CD4-positive, alpha-beta T cell (primary cell): ENCODE data around the gene ANGPTL5. TPM values are rescaled to one million over a fixed set of nuclear protein-coding genes. Genes with fewer than 3 reads are reported as not detected.

Source experiments
- ATAC-seq: fragments of 200-7000 bp; cut with Tn5 transposase; one replicate; pipeline ENCODE4 v1.10.0; 2022; ENCODE audit warnings: mild to moderate bottlenecking; ENCODE audit not compliant: poor library complexity
- CTCF ChIA-PET: fragments of 350-600 bp; sonication (Branson Sonifier 250); formaldehyde crosslinking; loops from one replicate; lab custom pipeline; 2021; ENCODE audit warnings: antibody characterized with exemption, inconsistent platforms; lab: Charles Lee
- POLR2A ChIA-PET: fragments of 350-600 bp; sonication (Branson Sonifier 250); formaldehyde crosslinking; loops from one replicate; lab custom pipeline; 2021; ENCODE audit warnings: antibody characterized with exemption, inconsistent platforms; lab: Charles Lee
- DNase-seq, 14 experiments: peaks; one replicate each; pipeline ENCODE4 v3.0.0-alpha.2; 2013 to 2020; ENCODE audit warnings: mixed read lengths in 2 of 14
- H3K27ac ChIP-seq, 2 donors: one replicate each; pipeline versions ENCODE4 v1.5.1 to v1.7.0; 2013; ENCODE audit warnings: low read length in 2 of 2, low read depth in 1 of 2, mild to moderate bottlenecking in 1 of 2
- H3K27me3 ChIP-seq, 2 experiments: 1 replicate in 1 of 2; 2 replicates in 1 of 2; pipeline versions ENCODE4 v1.6.1 to v1.7.0; 2013; ENCODE audit warnings: low read length in 2 of 2, control low read depth in 1 of 2, mild to moderate bottlenecking in 1 of 2, moderate library complexity in 1 of 2; ENCODE audit not compliant: insufficient read depth in 2 of 2, control insufficient read depth in 1 of 2
- H3K36me3 ChIP-seq: one replicate; pipeline ENCODE4 v1.6.1; 2013; ENCODE audit warnings: low read length, control low read depth; ENCODE audit not compliant: insufficient read depth
- H3K4me1 ChIP-seq: one replicate; pipeline ENCODE4 v1.6.1; 2013; ENCODE audit warnings: low read length, control low read depth; ENCODE audit not compliant: insufficient read depth
- H3K4me3 ChIP-seq: one replicate; pipeline ENCODE4 v1.5.1; 2013; ENCODE audit warnings: mild to moderate bottlenecking, low read length, moderate library complexity
- H3K9me3 ChIP-seq, 2 experiments: 1 replicate in 1 of 2; 2 replicates in 1 of 2; pipeline versions ENCODE4 v1.6.1 to v1.7.0; 2013; ENCODE audit warnings: low read length in 2 of 2, mild to moderate bottlenecking in 2 of 2, control low read depth in 1 of 2, moderate library complexity in 1 of 2; ENCODE audit not compliant: control insufficient read depth in 1 of 2, insufficient read depth in 1 of 2
- H3K27ac Mint-ChIP-seq: one replicate; pipeline ENCODE4 v1.8.0; 2020; ENCODE audit warnings: mixed read lengths
- H3K27me3 Mint-ChIP-seq: one replicate; pipeline ENCODE4 v1.8.0; 2021; ENCODE audit warnings: mixed read lengths
- H3K36me3 Mint-ChIP-seq: one replicate; pipeline ENCODE4 v1.8.0; 2021; ENCODE audit warnings: low read depth, mixed read lengths
- H3K4me1 Mint-ChIP-seq: one replicate; pipeline ENCODE4 v1.8.0; 2021; ENCODE audit warnings: low read depth, mixed read lengths
- H3K4me3 Mint-ChIP-seq: one replicate; pipeline ENCODE4 v1.8.0; 2020; ENCODE audit warnings: mild to moderate bottlenecking, mixed read lengths
- H3K9me3 Mint-ChIP-seq: one replicate; pipeline ENCODE4 v1.8.0; 2020; ENCODE audit warnings: mixed read lengths
- intact Hi-C, 2 experiments: fragments of 100-400 bp; cut with DNase I in 1 of 2; cut with micrococcal nuclease in 1 of 2; formaldehyde crosslinking; loops; one replicate each; pipeline versions ENCODE4 v1.15.1 to v1.9.0; 2023 to 2025; cut with DNase I, micrococcal nuclease
- total RNA-seq, 174 experiments: library from RNA in 2 of 174; stranded (reverse) in 2 of 174; gene quantifications; one replicate each; pipeline ENCODE4 v1.2.3 and lab custom pipeline; 2021 to 2026
- TF ChIP-seq, protein P1 (sequence below): fragments of 200-600 bp; IDR thresholded peaks from one replicate; pipeline ENCODE4 v1.8.0; 2022; ENCODE audit warnings: antibody characterized with exemption, mild to moderate bottlenecking

The ANGPTL5 gene
- total RNA-seq, 2 experiments from 2014 or later, result not detected

DNA sequence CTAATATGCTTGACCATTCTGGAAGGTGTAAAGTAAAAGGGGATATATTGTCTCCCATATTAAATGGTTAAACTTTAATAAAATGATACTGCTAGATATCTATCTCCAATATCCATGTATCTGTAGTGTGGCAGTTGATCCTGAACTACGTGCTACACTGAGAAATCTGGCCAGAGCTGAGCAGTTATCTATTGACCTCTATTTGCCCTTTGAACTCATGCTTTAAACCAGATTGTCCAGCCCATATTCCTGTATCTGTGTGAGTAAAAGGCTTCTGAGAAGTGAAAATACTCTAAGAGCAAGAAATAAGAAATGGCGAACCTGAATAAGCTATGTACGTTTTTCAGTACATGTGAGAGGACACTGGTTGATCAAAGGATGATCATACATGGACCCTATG is 39.0 kb upstream of the ANGPTL5 start:
- Histone ChIP-seq H3K9me3 (peaks cover 0 to 3% of the 10 kb centered on the region in 2 experiments), H3K27me3 (no peaks in the 10 kb centered on the region), H3K4me3 (no peak overlapping the region), H3K27ac (no peak overlapping the region), H3K36me3 (no peaks in the 10 kb centered on the region), H3K4me1 (no peaks in the 10 kb centered on the region)
- ATAC-seq (no peak), DNase-seq (no peak)
- Mint-ChIP-seq H3K4me1 (no peaks in the 10 kb centered on the region), H3K27me3 (no peaks in the 10 kb centered on the region), H3K36me3 (peaks cover 14% of the 10 kb centered on the region), H3K27ac (no peak overlapping the region), H3K4me3 (no peak overlapping the region), H3K9me3 (peaks cover 2% of the 10 kb centered on the region)
- ChIA-PET CTCF (no interaction called here), POLR2A (no interaction called here)
- intact Hi-C loops, result no loop called here
- TF ChIP-seq, protein P1, sequence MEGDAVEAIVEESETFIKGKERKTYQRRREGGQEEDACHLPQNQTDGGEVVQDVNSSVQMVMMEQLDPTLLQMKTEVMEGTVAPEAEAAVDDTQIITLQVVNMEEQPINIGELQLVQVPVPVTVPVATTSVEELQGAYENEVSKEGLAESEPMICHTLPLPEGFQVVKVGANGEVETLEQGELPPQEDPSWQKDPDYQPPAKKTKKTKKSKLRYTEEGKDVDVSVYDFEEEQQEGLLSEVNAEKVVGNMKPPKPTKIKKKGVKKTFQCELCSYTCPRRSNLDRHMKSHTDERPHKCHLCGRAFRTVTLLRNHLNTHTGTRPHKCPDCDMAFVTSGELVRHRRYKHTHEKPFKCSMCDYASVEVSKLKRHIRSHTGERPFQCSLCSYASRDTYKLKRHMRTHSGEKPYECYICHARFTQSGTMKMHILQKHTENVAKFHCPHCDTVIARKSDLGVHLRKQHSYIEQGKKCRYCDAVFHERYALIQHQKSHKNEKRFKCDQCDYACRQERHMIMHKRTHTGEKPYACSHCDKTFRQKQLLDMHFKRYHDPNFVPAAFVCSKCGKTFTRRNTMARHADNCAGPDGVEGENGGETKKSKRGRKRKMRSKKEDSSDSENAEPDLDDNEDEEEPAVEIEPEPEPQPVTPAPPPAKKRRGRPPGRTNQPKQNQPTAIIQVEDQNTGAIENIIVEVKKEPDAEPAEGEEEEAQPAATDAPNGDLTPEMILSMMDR, result no peak

DNA sequence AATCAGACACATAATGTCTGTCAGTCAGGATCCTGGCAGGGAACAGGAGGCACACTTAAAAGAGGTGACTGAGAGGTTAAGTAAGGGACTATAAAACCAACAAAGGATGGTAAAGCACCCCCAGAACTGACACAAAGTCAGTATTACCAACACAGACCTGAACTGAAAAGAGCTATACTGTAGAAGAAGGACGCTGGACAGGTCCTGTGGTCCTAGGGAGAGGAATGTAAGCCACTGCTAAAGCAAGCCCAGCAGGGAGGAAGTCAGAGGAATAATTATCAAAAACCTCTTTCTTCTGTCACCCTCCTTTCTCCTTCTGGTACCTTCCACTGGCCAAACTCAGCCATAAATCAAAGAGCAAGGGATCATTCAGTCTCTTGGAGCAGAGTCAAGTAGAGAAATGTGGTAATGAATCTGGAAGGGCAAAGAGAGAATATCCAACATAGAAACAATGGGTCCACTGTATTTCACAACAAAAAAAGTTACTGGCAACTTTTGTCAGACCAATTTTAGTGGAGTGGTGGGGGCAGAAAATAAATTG is 33.4 kb upstream of the ANGPTL5 start:
- no peaks in the 10 kb centered on the region for H3K36me3 ChIP-seq
- CTCF ChIA-PET, result no interaction called here
- POLR2A ChIA-PET, result no interaction called here
- no peak overlapping the region for H3K4me3 ChIP-seq
- H3K9me3 ChIP-seq, result no peaks in the 10 kb centered on the region
- TF ChIP-seq, protein P1, result no peak
- DNase-seq, result no peak
- H3K27ac Mint-ChIP-seq, result no peak overlapping the region
- H3K4me1 Mint-ChIP-seq, result no peaks in the 10 kb centered on the region
- ATAC-seq, result no peak
- intact Hi-C loops, result loop anchor here in 1 of 2 experiments (5.0 kb wide), 1 partner anchor 62 kb away; no protein-coding TSS in a partner anchor
- no peak overlapping the region for H3K4me3 Mint-ChIP-seq
- no peaks in the 10 kb centered on the region for H3K4me1 ChIP-seq
- H3K27me3 ChIP-seq, result no peaks in the 10 kb centered on the region
- no peaks in the 10 kb centered on the region for H3K27me3 Mint-ChIP-seq
- H3K9me3 Mint-ChIP-seq, result no peaks in the 10 kb centered on the region
- peaks cover 7% of the 10 kb centered on the region for H3K36me3 Mint-ChIP-seq
- H3K27ac ChIP-seq, result no peak overlapping the region

DNA sequence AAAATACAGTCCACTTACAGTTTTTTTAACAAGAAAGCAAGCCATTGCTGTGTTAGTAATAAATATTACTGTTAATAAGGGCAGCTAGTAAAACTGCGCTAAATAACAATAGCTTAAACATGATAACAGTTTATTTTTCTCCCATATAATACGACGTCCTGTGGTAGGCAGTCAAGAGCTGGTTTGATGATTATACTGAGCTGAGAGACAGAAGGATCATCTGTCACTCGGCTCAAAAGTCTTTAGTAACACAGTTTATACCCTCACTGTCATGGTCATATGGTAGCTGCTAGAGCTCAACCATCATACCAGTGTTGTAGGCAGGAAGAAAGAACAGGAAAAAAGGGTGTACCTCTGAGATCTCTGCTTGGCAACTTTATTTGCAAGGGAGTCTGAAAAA is 29.1 kb upstream of the ANGPTL5 start:
- Mint-ChIP-seq H3K27ac (no peak overlapping the region), H3K9me3 (no peaks in the 10 kb centered on the region), H3K4me3 (no peak overlapping the region), H3K4me1 (no peaks in the 10 kb centered on the region), H3K36me3 (peaks cover 7% of the 10 kb centered on the region), H3K27me3 (no peaks in the 10 kb centered on the region)
- ChIA-PET CTCF (no interaction called here), POLR2A (no interaction called here)
- no peak for DNase-seq
- Histone ChIP-seq H3K4me1 (no peaks in the 10 kb centered on the region), H3K27ac (no peak overlapping the region), H3K27me3 (no peaks in the 10 kb centered on the region), H3K4me3 (no peak overlapping the region), H3K9me3 (no peaks in the 10 kb centered on the region), H3K36me3 (no peaks in the 10 kb centered on the region)
- ATAC-seq, result no peak
- TF ChIP-seq, protein P1, result no peak
- intact Hi-C loops, result loop anchor here in 1 of 2 experiments (5.0 kb wide), 1 partner anchor 58 kb away; no protein-coding TSS in a partner anchor
